VCaP (cell line): Measurements from ENCODE around the gene UBAC2.

ENCODE experiments used
- H3K27ac ChIP-seq: fragments of 450-650 bp; 2 replicates; pipeline ENCODE4 v1.5.1; 2017
- TF ChIP-seq, protein P1 (sequence below): fragments of 450-650 bp; conservative IDR thresholded peaks from 2 replicates; pipeline ENCODE4 v1.5.1; 2017; ENCODE audit warnings: mild to moderate bottlenecking, moderate library complexity

The UBAC2 gene

DNA sequence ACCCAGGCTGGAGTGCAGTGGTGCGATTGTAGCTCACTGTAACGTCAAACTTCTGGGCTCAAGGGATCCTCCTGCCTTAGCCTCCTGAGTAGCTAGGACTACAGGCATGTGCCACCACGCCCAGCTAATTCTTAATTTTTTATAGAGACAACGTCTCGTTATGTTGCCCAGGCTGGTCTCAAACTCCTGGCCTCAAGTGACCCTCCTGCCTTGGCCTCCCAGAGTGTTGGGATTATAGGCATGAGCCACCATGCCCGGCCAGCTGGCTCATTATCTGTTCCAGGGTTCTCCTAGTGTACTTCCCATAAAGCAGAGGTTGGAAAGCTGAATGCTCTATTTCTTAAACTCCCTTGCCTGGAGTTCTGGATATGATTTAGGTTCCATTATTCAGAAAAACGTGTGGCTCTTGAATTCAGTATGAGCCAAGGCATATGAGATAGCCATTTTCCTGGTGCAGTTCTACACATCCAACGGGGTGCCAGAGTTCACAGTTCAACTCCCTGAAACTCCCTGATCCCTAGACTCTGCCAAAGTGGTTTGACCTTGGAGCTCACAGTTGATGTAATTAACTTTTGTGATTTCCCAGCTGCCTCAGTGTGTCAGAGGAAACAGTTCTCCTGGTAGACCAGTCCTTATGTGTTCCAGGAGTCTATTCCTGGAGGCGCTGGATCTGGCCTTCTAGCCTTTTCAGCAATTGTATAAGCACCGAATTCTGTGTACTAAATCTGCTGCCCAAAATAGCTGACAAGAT, 85.0 kb downstream of the UBAC2 start:
- TF ChIP-seq, protein P1, sequence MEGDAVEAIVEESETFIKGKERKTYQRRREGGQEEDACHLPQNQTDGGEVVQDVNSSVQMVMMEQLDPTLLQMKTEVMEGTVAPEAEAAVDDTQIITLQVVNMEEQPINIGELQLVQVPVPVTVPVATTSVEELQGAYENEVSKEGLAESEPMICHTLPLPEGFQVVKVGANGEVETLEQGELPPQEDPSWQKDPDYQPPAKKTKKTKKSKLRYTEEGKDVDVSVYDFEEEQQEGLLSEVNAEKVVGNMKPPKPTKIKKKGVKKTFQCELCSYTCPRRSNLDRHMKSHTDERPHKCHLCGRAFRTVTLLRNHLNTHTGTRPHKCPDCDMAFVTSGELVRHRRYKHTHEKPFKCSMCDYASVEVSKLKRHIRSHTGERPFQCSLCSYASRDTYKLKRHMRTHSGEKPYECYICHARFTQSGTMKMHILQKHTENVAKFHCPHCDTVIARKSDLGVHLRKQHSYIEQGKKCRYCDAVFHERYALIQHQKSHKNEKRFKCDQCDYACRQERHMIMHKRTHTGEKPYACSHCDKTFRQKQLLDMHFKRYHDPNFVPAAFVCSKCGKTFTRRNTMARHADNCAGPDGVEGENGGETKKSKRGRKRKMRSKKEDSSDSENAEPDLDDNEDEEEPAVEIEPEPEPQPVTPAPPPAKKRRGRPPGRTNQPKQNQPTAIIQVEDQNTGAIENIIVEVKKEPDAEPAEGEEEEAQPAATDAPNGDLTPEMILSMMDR = no peak
- no peak overlapping the region for H3K27ac ChIP-seq

GRCh38 chr13:99287551-99287950, 86.9 kb downstream of the UBAC2 start:
- no peak overlapping the region for H3K27ac ChIP-seq
- TF ChIP-seq, protein P1 = no peak

DNA sequence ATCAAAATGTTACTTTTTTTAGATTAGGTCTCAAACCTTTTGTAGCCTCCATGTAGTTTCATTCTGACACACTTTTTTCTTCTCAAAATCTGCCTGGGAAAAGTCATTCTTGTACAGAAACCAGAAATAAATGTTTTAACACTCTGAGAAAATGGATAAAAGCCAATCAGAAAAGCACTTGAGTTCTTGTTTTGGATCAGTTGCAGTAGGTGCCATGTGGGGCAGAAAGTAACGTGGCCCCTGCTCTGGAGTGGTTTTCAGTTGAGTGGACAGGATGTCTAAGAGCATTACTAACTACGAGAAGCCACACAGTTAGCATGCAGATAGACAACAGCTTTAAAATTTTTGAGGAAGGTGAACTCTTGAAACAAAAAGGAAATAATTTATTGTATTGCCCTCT, 87.4 kb downstream of the UBAC2 start:
- no peak overlapping the region for H3K27ac ChIP-seq
- TF ChIP-seq, protein P1 = no peak

- H3K27ac ChIP-seq = no peak overlapping the region
- TF ChIP-seq, protein P1 = no peak
These were observed 88.6 kb downstream of the UBAC2 start for GRCh38 chr13:99289271-99289670.

- no peak overlapping the region for H3K27ac ChIP-seq
- TF ChIP-seq, protein P1 = no peak
These were observed 89.2 kb downstream of the UBAC2 start for GRCh38 chr13:99289674-99290337.

GRCh38 chr13:99290894-99291293, 90.2 kb downstream of the UBAC2 start:
- TF ChIP-seq, protein P1 = no peak
- no peak overlapping the region for H3K27ac ChIP-seq

DNA sequence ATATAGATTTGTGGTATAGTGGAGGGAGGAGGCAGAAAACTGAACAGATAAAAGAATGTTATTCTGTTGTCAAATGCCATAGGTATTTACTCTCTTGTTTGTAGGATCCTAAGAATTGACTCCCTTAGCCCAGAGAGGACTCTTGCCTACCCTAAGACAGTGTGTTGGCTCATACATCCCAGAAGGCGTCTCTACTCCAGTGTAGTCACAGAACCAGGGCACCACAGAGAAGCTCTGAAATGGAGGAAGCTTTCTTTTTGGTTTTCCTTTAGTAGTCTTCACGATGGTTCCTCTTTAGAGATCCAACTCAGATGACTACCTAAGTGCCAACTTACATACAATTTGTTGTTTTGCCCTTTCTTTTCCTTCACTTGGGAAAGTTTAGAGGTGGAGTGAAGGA, 92.5 kb downstream of the UBAC2 start:
- H3K27ac ChIP-seq = no peak overlapping the region
- TF ChIP-seq, protein P1 = no peak
